ENCODE results near the gene CD44.

The CD44 gene

DNA sequence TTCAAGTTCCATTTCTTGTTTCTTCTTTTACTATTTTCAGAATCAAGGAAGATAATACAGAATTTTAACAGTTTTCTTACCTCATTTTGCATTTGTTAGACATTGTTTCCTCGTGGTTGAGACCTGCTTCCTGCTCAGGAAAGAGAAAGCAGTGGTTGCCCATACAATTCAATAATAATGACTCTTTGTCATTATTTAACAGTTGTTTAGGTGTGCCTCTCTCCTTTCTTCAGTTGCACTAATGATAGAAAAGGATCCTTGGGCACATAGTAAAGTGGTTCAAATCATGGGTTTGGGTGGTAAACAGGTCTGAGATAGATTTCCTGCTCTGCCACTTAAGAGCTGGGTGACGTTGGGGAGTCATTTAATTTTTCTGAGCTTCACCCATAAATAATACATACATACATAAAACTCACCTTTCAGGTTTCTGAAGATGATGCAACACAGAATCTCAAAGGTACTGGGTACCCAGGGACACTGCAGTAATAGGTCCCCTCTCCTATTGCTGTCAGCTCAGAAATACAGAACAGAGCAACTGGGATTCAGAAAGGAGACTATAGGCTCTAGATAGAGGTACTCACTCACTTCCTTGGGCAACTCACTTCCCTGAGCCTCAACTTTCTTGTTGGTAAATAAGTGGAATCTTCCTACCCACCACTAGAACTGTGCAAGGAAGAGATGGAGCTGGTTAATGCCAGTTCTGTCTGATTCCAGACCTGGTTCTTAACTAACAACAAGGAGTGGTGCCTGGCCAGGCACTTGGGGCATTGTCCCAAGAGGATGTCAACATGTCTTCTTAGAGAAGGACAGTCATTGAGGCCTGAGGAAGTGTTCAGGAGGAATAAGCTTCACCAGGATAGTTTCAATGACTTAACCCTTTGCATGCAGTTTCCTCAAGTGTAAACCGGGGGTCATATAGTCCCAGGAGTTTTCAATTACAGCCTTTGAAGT is 34.9 kb downstream of the CD44 start:
- Histone ChIP-seq H3K4me3 (ENCODE audit: low read depth in 1 of 2, low read length in 2 of 2) (no peak overlapping the region), H3K36me3 (ENCODE audit: insufficient read depth, low read length) (peaks cover 25% of the 10 kb centered on the region), H3K4me1 (ENCODE audit: insufficient read depth, low read length) (peaks cover 43% of the 10 kb centered on the region), H3K79me2 (ENCODE audit: insufficient read depth, low read length) (peaks cover 59% of the 10 kb centered on the region), H2AFZ (ENCODE audit: low read depth, low read length) (peak overlapping the region; percentile 3; the same call in 1 of the 2 replicates), H3K27me3 (ENCODE audit: insufficient read depth, low read length, poor library complexity) (no peaks in the 10 kb centered on the region), H3K9ac (ENCODE audit: low read depth, low read length) (no peak overlapping the region), H3K4me2 (ENCODE audit: insufficient read depth, low read length) (peak overlapping the region; percentile 15; the same call in 1 of the 2 replicates), H3K9me3 (ENCODE audit: insufficient read depth, low read length, severe bottlenecking) (no peaks in the 10 kb centered on the region), H4K20me1 (ENCODE audit: insufficient read depth, low read length) (peaks cover 3% of the 10 kb centered on the region; the same call in 1 of the 2 replicates), H3K27ac (ENCODE audit: low read length) (peak overlapping the region; percentile 71)
- peak; percentile 57; the same call in 2 of the 3 replicates for ATAC-seq (ENCODE audit: insufficient read depth, low read depth)
- no peak for DNase-seq
- TF ChIP-seq EZH2 (IDR thresholded peaks at IDR 0.05; ENCODE audit: borderline replicate concordance, low read depth, low read length, severe bottlenecking) = no peak
- TF ChIP-seq, protein P1, sequence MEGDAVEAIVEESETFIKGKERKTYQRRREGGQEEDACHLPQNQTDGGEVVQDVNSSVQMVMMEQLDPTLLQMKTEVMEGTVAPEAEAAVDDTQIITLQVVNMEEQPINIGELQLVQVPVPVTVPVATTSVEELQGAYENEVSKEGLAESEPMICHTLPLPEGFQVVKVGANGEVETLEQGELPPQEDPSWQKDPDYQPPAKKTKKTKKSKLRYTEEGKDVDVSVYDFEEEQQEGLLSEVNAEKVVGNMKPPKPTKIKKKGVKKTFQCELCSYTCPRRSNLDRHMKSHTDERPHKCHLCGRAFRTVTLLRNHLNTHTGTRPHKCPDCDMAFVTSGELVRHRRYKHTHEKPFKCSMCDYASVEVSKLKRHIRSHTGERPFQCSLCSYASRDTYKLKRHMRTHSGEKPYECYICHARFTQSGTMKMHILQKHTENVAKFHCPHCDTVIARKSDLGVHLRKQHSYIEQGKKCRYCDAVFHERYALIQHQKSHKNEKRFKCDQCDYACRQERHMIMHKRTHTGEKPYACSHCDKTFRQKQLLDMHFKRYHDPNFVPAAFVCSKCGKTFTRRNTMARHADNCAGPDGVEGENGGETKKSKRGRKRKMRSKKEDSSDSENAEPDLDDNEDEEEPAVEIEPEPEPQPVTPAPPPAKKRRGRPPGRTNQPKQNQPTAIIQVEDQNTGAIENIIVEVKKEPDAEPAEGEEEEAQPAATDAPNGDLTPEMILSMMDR (IDR thresholded peaks at IDR 0.05; ENCODE audit: borderline replicate concordance, extremely low read depth, low read length, poor library complexity, severe bottlenecking) = no peak

DNA sequence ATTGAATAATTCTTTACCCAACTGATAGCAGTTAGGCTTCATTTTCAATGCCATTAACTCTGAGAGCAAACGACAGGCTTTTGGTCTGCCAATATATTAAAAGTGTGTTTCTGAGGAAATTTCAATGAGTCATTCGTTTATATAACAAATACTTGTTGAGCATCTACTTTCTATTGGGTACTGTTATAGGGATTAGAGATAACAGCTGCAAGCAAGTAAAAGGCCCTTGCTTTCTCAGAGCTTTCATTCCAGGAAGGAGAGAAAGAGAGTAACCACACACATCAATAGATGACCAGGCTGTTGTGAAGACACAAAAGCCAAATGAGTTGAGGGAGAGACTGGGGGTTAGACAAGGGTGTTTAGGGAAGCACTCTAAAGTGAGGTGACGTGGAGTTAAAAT is 35.7 kb downstream of the CD44 start:
- Histone ChIP-seq H3K79me2 (ENCODE audit: insufficient read depth, low read length) (peaks cover 51% of the 10 kb centered on the region), H3K4me1 (ENCODE audit: insufficient read depth, low read length) (peaks cover 43% of the 10 kb centered on the region), H2AFZ (ENCODE audit: low read depth, low read length) (no peak overlapping the region), H3K4me3 (ENCODE audit: low read depth in 1 of 2, low read length in 2 of 2) (no peak overlapping the region), H3K27ac (ENCODE audit: low read length) (peak overlapping the region; percentile 71), H4K20me1 (ENCODE audit: insufficient read depth, low read length) (peaks cover 3% of the 10 kb centered on the region; the same call in 1 of the 2 replicates), H3K9me3 (ENCODE audit: insufficient read depth, low read length, severe bottlenecking) (no peaks in the 10 kb centered on the region), H3K4me2 (ENCODE audit: insufficient read depth, low read length) (no peak overlapping the region), H3K9ac (ENCODE audit: low read depth, low read length) (no peak overlapping the region), H3K27me3 (ENCODE audit: insufficient read depth, low read length, poor library complexity) (no peaks in the 10 kb centered on the region), H3K36me3 (ENCODE audit: insufficient read depth, low read length) (peaks cover 32% of the 10 kb centered on the region)
- DNase-seq = peak; percentile 31
- TF ChIP-seq, protein P1 (IDR thresholded peaks at IDR 0.05; ENCODE audit: borderline replicate concordance, extremely low read depth, low read length, poor library complexity, severe bottlenecking) = no peak
- TF ChIP-seq EZH2 (IDR thresholded peaks at IDR 0.05; ENCODE audit: borderline replicate concordance, low read depth, low read length, severe bottlenecking) = no peak
- peak; percentile 74 for ATAC-seq (ENCODE audit: insufficient read depth, low read depth)

DNA sequence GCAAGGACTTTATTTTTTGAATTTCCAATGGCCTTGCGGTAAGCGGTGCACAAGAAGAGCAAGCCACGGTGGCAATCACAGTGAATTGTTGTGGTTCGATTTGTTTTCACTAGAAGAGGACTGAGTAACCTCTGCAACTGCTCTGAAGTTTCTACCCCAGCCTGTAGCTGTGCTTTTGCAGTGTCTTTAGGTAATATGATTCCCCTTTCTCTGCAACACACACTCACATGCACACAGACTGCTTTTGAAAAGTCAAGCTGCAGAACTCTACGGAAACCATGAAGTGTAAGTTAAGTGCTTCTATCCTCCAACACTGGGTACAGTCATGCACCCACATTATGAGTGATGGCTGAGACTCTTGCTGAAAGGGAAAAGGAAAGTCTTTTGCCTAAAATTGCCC is 38.4 kb downstream of the CD44 start:
- H3K4me2 ChIP-seq (ENCODE audit: insufficient read depth, low read length) = no peak overlapping the region
- H3K27me3 ChIP-seq (ENCODE audit: insufficient read depth, low read length, poor library complexity) = no peaks in the 10 kb centered on the region
- ATAC-seq (ENCODE audit: insufficient read depth, low read depth) = no peak
- no peak for DNase-seq
- no peak overlapping the region for H3K4me3 ChIP-seq (ENCODE audit: low read depth in 1 of 2, low read length in 2 of 2)
- no peak overlapping the region for H3K9ac ChIP-seq (ENCODE audit: low read depth, low read length)
- H3K36me3 ChIP-seq (ENCODE audit: insufficient read depth, low read length) = peaks cover 54% of the 10 kb centered on the region
- no peaks in the 10 kb centered on the region for H3K9me3 ChIP-seq (ENCODE audit: insufficient read depth, low read length, severe bottlenecking)
- peaks cover 3% of the 10 kb centered on the region; the same call in 1 of the 2 replicates for H4K20me1 ChIP-seq (ENCODE audit: insufficient read depth, low read length)
- peaks cover 27% of the 10 kb centered on the region for H3K79me2 ChIP-seq (ENCODE audit: insufficient read depth, low read length)
- no peak overlapping the region for H2AFZ ChIP-seq (ENCODE audit: low read depth, low read length)
- no peak for TF ChIP-seq EZH2 (IDR thresholded peaks at IDR 0.05; ENCODE audit: borderline replicate concordance, low read depth, low read length, severe bottlenecking)
- TF ChIP-seq, protein P1 (IDR thresholded peaks at IDR 0.05; ENCODE audit: borderline replicate concordance, extremely low read depth, low read length, poor library complexity, severe bottlenecking) = no peak
- H3K27ac ChIP-seq (ENCODE audit: low read length) = no peak overlapping the region
- H3K4me1 ChIP-seq (ENCODE audit: insufficient read depth, low read length) = peaks cover 30% of the 10 kb centered on the region

All from DND-41 (cell line).